ENCODE data around the gene ZNF143. TPM values are rescaled to one million over a fixed set of nuclear protein-coding genes. Genes with fewer than 3 reads are reported as not detected.

Gene ZNF143
- total and polyA plus RNA-seq, 10 of the 15 experiments (the other 5 are each of a cell fraction or from before 2014, with no cell fraction given): 13.6 to 48.7 (median 19.4) TPM

DNA sequence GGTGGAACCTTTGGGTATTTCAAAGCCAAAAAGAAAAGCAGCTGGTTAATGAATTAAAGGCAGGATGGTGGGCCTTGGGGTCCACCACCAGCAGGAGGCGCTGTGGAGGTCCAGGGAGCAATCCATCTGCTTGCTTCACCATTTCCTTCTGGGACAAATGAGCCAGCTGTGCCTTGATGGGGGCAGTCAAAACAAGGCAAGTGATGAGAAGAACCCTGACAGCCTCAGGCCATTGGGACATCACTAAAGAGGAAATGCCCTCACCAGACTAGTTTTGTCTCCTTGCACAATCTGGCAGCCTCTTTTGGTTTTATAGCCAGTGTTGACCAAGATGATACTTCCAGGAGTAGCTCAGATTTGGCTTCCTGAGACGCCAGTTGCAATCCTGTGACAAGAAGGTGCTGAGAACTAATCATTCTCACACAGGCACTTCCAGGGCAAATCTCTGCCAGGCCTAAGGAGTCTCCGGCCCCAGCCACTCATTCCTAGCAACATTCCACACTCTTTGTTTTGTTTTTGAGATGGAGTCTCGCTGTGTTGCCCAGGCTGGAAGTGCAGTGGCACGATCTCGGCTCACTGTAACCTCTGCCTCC is 74.5 kb downstream of the ZNF143 start (continued):
- TF ChIP-seq HCFC1 (IDR thresholded peaks at IDR 0.05; ENCODE audit: low read length): no peak
- no peak for TF ChIP-seq ATF7 (IDR thresholded peaks at IDR 0.05; ENCODE audit: low read depth)
- no peak for TF ChIP-seq NR2C2 (IDR thresholded peaks at IDR 0.05; ENCODE audit: borderline replicate concordance, control insufficient read depth, insufficient read length, low read depth)
- TF ChIP-seq CHD2 (IDR thresholded peaks at IDR 0.05; ENCODE audit: borderline replicate concordance, low read depth, low read length): no peak
- TF ChIP-seq WRNIP1 (IDR thresholded peaks at IDR 0.05; ENCODE audit: borderline replicate concordance, low read depth, low read length): no peak
- TF ChIP-seq TCF3 (IDR thresholded peaks at IDR 0.05; ENCODE audit: borderline replicate concordance, insufficient read depth, low read depth, low read length): peak; percentile 45; the same call in 1 of the 2 replicates
- no peak for TF ChIP-seq EGR1 (IDR thresholded peaks at IDR 0.05; ENCODE audit: borderline replicate concordance in 1 of 2, low read depth in 2 of 2, low read length in 2 of 2)
- peak; percentile 79 for TF ChIP-seq RAD21 (IDR thresholded peaks at IDR 0.05; ENCODE audit: insufficient read depth, low read depth, low read length)
- no peak for TF ChIP-seq BMI1 (IDR thresholded peaks at IDR 0.05; ENCODE audit: borderline replicate concordance)
- TF ChIP-seq ZNF274 (IDR thresholded peaks at IDR 0.05; ENCODE audit: insufficient read depth, insufficient read length): no peak
- no peak for TF ChIP-seq LARP7 (IDR thresholded peaks at IDR 0.05)
- no peak for TF ChIP-seq NR2C1 (IDR thresholded peaks at IDR 0.05)
- no peak for TF ChIP-seq HDAC6 (IDR thresholded peaks at IDR 0.05; ENCODE audit: unreplicated experiment)
- no peak for TF ChIP-seq POLR2AphosphoS2 (IDR thresholded peaks at IDR 0.05; ENCODE audit: low read depth, low read length)
- TF ChIP-seq EZH2 (IDR thresholded peaks at IDR 0.05; ENCODE audit: borderline replicate concordance, control insufficient read depth, low read depth, low read length): no peak
- no peak for TF ChIP-seq SKIL (IDR thresholded peaks at IDR 0.05; ENCODE audit: low read depth, poor library complexity, severe bottlenecking)
- TF ChIP-seq CHD1 (IDR thresholded peaks at IDR 0.05; ENCODE audit: low read depth, low read length): no peak
- TF ChIP-seq MAX (IDR thresholded peaks at IDR 0.05; ENCODE audit: low read depth, low read length): no peak
- TF ChIP-seq RELA (IDR thresholded peaks at IDR 0.05; ENCODE audit: borderline replicate concordance, partially characterized antibody): no peak
- TF ChIP-seq, protein P1, sequence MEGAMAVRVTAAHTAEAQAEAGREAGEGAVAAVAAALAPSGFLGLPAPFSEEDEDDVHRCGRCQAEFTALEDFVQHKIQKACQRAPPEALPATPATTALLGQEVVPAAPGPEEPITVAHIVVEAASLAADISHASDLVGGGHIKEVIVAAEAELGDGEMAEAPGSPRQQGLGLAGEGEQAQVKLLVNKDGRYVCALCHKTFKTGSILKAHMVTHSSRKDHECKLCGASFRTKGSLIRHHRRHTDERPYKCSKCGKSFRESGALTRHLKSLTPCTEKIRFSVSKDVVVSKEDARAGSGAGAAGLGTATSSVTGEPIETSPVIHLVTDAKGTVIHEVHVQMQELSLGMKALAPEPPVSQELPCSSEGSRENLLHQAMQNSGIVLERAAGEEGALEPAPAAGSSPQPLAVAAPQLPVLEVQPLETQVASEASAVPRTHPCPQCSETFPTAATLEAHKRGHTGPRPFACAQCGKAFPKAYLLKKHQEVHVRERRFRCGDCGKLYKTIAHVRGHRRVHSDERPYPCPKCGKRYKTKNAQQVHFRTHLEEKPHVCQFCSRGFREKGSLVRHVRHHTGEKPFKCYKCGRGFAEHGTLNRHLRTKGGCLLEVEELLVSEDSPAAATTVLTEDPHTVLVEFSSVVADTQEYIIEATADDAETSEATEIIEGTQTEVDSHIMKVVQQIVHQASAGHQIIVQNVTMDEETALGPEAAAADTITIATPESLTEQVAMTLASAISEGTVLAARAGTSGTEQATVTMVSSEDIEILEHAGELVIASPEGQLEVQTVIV (IDR thresholded peaks at IDR 0.05; ENCODE audit: borderline replicate concordance, partially characterized antibody): no peak
- no peak for TF ChIP-seq PRDM15 (CRISPR knock-in tag; IDR thresholded peaks at IDR 0.05)
- no peak for TF ChIP-seq KAT2A (conservative IDR thresholded peaks at IDR 0.05; ENCODE audit: control insufficient read depth, low read depth, low read length)
